Upper lobe of left lung (tissue), 4 donors: ENCODE data around the gene IRF2.

Source experiments
- EP300 ChIP-seq, 4 donors: sonication (generic); formaldehyde crosslinking; IDR thresholded peaks; one replicate each; pipeline ENCODE4 v1.5.1; 2017; ENCODE audit warnings: antibody characterized with exemption in 4 of 4, control low read depth in 2 of 4
- POLR2AphosphoS5 ChIP-seq, 2 donors: sonication (generic); formaldehyde crosslinking; IDR thresholded peaks; one replicate each; pipeline ENCODE4 v1.5.1; 2017; ENCODE audit warnings: antibody characterized with exemption in 2 of 2
- TF ChIP-seq, protein P1 (sequence below), 6 experiments: fragments of 450-650 bp in 4 of 6; fragments of 200-600 bp in 2 of 6; sonication (generic) in 2 of 6; IDR thresholded peaks; one replicate each; pipeline ENCODE4 v1.5.1; 2016 to 2019; ENCODE audit warnings: antibody characterized with exemption in 6 of 6

DNA sequence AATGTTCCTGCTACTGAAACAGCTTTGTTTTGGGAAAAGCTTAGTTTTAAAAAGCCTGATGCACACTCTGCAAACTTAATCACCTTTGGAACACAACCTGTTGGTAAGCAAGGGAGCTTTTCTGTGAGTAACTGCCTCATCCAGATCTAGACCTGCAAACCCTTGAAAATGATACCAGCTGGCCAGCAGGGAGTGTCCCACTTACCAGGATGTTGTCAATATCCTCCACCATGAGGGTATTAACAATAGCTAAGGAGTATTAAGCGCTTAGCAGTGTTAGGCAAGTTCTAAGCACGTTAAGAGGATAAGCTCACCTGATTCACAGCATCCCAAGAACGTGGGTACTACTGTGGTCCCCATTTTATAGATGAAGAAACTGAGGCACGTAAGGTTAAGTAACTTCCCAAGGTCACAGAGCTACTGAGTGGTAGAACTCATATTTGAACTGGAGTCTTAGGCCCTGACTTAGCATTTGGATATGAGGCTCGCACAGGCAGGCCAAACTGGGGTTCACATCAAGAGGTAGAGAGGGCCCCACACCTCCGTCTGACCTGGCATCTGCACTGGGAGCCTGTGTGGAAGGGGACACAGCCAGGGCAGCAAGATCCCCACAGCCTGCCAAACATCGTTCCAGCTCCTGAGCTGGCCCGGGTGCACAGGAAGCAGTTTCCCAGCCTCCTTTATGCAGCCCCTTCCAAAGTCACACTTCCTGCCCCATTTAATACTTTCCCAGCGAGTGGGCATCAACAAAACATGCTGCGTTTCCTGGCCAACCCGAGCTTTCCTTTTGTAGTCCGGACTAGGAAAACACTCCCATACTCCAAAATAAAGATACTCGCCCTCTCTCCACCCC lies 32.7 kb downstream of the IRF2 start:
- TF ChIP-seq POLR2AphosphoS5 (IDR thresholded peaks at IDR 0.05) (no peak), EP300 (IDR thresholded peaks at IDR 0.05) (no peak)
- TF ChIP-seq, protein P1, sequence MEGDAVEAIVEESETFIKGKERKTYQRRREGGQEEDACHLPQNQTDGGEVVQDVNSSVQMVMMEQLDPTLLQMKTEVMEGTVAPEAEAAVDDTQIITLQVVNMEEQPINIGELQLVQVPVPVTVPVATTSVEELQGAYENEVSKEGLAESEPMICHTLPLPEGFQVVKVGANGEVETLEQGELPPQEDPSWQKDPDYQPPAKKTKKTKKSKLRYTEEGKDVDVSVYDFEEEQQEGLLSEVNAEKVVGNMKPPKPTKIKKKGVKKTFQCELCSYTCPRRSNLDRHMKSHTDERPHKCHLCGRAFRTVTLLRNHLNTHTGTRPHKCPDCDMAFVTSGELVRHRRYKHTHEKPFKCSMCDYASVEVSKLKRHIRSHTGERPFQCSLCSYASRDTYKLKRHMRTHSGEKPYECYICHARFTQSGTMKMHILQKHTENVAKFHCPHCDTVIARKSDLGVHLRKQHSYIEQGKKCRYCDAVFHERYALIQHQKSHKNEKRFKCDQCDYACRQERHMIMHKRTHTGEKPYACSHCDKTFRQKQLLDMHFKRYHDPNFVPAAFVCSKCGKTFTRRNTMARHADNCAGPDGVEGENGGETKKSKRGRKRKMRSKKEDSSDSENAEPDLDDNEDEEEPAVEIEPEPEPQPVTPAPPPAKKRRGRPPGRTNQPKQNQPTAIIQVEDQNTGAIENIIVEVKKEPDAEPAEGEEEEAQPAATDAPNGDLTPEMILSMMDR (IDR thresholded peaks at IDR 0.05), result no peak
